Renal pelvis (tissue), 4 donors: ENCODE measurements around the gene RNF114. TPM values are rescaled to one million over a fixed set of nuclear protein-coding genes. Genes with fewer than 3 reads are reported as not detected.

Experiments
- DNase-seq: peaks from one replicate; pipeline ENCODE4 v3.0.0-alpha.2; 2013
- polyA plus RNA-seq, 3 donors: library from polyadenylated mRNA; unstranded; fragments of 120-200 nt; gene quantifications; one replicate each; pipeline ENCODE4 v1.2.1, GENCODE V29; 2013; ENCODE audit not compliant: insufficient read length in 3 of 3

The RNF114 gene
- polyA plus RNA-seq, 3 donors, result 64.7 to 82.7 (median 80.5) TPM

DNA sequence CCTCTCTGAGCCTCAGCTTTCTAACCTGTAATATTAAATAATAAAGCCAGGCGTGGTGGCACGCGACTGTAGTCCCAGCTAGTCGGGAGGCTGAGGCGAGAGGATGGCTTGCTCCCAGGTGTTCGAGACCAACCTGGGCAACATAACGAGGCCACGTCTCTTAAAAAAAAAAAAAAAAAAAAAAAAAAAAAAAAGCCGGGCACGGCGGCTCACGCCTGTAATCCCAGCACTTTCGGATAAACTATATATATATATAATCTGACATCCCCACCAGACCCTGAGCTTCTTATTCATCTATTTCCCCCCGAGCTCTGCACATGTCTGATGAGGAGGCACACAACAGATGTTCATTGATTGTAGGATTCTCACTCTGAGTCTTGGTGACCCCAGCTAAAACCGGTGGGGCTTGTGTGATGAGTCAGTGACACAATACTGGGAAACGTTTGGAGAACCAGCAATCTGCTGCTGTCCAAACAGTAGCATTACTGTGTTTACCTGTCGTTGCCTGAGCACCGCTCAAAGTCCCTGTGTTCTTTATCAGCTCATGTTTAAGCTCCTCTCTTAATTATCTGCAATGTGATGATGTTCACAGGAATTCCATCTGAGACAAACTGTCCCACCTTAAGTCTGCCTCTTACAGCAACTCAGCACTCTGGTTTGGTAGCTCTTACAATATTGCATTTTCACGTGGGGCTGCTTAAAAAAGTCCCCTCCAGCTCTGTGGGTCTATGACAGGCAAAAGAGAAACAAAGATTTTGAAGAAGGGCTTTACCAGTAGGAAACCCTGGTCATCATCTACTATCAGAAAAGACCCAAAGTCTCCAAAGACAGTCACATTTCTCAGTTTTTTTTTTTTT, 19.8 kb upstream of the RNF114 start:
- no peak for DNase-seq

DNA sequence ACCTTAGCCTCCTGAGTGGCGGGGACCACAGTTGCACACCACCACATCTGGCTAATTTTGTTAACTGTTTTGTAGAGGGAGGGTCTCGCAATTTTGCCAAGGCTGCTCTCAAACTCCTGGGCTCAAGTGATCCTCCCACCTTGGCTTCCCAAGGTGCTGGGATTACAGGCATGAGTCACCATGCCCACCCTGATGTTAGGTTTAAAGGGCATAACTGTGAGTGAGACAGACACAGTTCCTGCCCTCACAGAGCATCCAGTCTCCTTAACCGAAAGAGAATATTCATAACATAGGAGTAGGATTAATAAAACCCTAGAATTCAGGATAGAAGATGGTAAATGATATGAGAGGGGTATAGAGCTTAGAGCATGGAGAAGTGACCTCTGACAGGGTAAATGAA, 17.8 kb upstream of the RNF114 start:
- DNase-seq, result no peak

DNA sequence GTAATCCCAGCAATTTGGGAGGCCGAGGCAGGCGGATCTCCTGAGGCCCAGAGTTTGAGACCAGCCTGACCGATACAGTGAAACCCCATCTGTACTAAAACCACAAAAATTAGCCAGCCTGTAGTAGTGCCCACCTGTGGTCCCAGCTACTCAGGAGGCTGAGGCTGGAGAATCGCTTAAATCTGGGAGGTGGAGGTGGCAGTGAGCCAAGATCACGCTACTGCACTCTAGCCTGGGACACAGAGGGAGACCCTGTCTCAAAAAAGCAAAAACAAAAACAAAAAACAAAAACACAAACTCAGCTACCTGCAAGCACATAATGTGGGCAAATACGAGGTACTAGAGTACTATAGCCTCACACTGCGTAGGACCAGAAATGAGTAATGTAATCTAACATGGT, 17.2 kb upstream of the RNF114 start:
- DNase-seq, result no peak

DNA sequence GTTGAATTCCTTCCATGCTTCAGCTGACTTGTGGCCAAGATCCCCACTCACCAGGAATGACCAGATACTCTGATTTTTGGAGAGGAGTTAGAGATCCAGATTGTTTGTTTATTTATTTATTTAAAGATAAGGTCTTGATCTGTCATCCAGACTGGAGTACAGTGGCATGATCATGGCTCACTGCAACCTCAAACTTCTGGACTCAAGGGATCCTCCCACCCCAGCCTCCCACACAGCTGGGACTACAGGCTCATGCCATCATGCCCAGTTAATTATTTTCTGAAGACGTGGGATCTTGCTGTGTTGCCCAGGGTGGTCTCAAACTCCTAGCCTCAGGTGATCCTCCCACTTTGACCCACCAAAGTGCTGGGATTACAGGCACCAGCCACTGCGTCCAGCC, 16.7 kb upstream of the RNF114 start:
- no peak for DNase-seq

GRCh38 chr20:49924247-49924646, 11.9 kb upstream of the RNF114 start:
- no peak for DNase-seq

DNA sequence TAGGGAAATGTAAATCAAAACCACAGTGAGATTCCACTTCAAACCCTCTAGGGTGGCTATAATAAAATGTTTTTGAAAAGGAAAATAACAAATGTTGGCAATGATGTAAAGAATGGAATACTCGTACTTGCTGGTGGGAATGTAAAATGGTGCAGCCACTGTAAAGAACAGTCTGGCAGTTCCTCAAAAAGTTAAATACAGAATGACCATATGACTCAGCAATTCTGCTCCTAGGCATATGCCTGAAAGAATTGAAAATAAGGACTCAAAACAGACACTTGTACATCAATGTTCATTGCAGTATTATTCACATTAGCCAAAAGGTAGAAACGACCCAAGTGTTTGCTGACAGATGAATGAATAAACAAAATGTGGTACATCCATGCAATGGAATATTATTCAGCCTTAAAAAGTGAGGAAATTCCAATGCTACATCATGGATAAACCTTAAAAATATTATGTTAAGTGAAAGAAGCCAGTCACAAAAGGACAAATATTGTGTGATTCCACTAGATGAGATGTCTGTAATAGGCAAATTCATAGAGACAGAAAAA, 10.2 kb upstream of the RNF114 start:
- no peak for DNase-seq

- peak; percentile 83 for DNase-seq
Observed at GRCh38 chr20:49928411-49929141, 7.6 kb upstream of the RNF114 start.

DNA sequence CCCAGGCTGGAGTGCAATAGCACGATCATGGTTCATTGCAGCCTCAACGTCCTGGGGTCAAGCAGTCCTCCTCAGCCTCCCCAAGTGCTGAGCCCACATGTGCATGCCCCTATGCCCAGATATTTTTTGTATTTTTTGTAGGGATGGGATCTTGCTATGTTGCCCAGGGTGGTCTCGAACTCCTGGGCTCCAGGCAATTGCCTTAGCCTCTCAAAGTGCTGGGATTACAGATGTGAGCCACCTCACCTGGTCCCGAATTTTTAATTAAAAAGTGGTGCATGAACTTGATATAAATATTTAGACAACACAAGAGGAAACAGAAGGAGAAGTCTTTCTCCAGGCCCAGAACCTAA, 7.1 kb upstream of the RNF114 start:
- no peak for DNase-seq

DNA sequence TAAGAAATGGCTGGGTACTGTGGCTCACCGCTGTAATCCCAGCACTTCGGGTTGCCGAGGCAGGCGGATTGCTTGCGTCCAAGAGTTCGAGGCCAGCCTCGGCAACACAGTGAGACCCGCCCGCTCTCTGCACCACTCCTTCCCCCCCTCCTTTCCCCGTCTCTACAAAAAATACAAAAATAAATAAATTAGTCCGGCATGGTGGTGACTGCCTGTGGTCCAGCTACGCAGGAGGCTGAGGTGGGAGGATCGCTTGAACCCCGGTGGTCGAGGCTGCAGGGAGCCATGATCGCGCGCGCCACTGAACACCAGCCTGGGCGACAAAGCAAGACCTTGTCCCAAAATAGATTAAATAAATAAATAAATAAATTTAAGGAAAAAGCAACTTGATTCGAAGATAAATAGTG, 448 bp upstream of the RNF114 start:
- DNase-seq, result no peak

- peak; percentile 82 for DNase-seq
Observed at GRCh38 chr20:49937027-49937929, 1.1 kb downstream of the RNF114 start.

GRCh38 chr20:49938173-49939163, 2.3 kb downstream of the RNF114 start:
- no peak for DNase-seq

DNA sequence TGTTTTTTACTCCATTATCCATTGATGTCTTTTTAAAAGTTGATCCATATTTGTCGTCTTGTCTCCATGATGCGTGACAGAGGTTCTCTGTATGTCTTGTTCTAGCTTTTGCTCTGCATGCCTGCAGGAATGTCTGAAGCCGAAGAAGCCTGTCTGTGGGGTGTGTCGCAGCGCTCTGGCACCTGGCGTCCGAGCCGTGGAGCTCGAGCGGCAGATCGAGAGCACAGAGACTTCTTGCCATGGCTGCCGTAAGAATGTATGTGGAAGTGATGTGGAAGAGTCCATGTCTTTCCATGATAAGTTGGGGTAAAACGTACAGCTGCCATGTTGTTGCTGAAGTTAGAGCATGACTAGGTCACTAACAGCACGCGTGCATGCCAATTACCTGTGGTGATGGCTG, 5.3 kb downstream of the RNF114 start:
- DNase-seq, result no peak

DNA sequence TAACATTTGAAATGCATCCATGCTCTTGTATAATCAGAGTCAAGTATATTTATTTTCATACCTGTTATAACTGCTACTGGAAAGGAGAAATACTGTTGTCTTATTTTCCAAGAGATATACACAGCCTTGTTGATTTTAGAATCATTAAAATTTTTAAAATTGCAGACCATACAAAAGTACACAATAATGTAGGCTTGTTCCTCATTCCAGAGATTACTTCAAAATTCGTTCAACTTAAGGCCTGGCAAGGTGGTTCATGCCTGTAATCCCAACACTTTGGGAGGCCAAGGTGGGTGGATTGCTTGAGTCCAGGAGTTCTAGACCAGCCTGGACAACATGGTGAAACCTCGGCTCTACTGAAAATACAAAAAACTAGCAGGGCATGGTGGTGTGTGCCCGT, 6.1 kb downstream of the RNF114 start:
- DNase-seq, result no peak

GRCh38 chr20:49942942-49943341, 6.7 kb downstream of the RNF114 start:
- DNase-seq, result no peak

- no peak for DNase-seq
Observed at GRCh38 chr20:49945306-49945700, 9.1 kb downstream of the RNF114 start.

- DNase-seq, result no peak
Observed at GRCh38 chr20:49945701-49946477, 9.7 kb downstream of the RNF114 start.

DNA sequence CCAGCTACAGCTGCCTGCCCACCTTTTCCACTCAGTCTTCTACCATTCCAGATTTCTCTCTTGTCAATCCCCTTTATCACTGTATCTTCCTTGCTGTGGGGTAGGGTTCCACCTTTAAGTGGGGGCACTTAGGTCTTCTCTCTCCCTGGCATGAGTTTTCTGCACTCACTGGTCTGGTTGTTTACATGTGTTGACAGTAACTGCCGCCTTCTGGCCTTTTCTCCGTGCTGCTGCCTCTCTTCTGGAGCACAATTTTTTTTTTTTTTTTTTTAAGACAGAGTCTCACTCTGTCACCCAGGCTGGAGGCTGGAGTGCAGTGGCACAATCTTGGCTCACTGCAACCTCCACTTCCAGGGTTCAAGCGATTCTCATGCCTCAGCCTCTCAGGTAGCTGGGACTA, 12.0 kb downstream of the RNF114 start:
- no peak for DNase-seq

DNA sequence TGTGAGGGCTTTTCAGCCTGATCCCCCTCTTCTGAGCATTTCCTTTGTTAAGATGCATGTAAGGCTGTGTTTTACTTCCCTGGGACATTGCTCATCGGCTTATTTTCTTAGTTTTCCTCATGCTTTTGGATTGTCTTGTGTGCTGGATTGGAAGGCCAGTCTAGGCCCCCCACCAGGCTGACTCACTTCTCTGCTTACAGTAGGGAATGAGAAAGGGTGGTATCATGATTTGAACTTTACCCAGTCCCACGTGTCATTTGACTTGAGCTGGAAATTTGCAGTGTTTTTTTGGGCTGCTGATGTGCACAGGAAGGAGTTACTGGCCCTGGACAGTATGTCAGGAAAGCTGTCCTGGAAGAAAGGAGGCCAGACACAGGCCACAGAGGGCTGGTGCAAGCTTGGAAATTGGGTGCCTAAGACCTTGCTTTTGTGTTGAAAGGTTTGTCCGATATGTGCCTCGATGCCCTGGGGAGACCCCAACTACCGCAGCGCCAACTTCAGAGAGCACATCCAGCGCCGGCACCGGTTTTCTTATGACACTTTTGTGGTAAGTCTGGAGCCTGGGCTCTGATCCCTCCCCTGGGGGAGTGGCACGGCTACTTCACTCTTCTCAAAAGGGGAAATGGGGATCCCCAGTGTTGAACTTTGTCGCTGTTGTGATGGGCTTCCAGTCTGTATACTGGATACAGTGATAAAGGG, 12.8 kb downstream of the RNF114 start:
- no peak for DNase-seq

- DNase-seq, result no peak
Observed at GRCh38 chr20:49951151-49951550, 15.0 kb downstream of the RNF114 start.
